ENCODE measurements around the gene DEFB131A.
"Not testable (repeated sequence)": the region's sequence is repeated elsewhere in the genome, so short reads cannot be mapped to it uniquely, and the experiment has no call there.

The DEFB131A gene

DNA sequence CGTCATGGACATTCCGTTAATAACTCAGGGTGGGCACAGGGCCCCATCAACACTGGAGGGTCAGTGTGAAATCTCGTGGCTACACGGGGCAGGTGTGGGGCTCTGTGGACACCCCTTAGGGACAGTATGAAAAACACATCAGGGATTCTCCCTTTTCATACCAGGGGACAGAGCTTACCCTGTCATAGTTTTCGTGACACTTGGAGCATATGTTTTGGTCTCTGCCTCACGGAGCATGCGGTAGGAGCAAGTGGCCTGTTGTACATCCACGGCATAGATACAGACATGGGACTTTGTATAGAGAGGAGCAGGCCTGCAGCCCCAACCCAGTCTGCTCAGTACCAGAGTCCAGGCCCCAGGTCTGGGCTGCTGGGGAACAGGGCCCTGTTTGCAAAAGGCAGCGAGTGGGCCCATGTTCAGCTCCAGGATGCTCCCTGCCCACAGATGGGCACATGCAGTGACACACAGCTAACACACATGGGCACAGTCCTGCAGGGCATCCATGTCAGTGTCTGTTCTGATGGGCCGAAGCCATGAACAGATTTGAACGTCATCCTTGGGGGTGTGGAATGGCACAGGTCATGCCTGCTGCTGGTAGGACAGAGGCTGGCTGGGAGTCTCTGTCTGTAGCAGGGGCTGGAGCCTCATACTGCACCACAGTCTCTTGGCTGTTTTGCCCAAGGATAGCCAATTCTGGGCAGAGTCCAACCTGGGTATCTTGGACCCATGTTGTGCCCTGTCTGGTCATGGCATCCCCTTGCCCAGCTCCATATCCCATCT, 50.2 kb downstream of the DEFB131A start:
- not testable (repeated sequence) for DNase-seq (ENCODE audit: low spot score)

DNA sequence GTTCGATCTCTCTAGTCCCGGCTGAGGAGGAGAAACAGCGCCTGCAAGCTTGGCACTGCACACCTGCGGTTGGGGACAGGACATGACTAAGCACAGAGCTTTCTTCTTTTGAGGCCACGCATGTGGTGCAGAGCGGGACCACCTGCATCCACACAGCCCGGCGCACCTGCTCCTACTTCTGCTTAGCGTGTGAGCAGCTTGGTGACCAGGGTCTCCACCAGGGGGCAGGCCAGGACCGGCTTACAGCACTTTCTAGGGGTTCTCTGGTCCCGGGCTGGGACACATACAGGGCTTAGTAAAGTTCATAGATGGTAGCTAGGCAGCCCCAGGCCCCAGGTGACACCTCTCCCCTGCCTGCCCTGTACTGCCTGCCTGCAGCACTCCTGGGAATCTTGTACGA, 51.2 kb downstream of the DEFB131A start:
- DNase-seq (ENCODE audit: low spot score): peak; percentile 26

DNA sequence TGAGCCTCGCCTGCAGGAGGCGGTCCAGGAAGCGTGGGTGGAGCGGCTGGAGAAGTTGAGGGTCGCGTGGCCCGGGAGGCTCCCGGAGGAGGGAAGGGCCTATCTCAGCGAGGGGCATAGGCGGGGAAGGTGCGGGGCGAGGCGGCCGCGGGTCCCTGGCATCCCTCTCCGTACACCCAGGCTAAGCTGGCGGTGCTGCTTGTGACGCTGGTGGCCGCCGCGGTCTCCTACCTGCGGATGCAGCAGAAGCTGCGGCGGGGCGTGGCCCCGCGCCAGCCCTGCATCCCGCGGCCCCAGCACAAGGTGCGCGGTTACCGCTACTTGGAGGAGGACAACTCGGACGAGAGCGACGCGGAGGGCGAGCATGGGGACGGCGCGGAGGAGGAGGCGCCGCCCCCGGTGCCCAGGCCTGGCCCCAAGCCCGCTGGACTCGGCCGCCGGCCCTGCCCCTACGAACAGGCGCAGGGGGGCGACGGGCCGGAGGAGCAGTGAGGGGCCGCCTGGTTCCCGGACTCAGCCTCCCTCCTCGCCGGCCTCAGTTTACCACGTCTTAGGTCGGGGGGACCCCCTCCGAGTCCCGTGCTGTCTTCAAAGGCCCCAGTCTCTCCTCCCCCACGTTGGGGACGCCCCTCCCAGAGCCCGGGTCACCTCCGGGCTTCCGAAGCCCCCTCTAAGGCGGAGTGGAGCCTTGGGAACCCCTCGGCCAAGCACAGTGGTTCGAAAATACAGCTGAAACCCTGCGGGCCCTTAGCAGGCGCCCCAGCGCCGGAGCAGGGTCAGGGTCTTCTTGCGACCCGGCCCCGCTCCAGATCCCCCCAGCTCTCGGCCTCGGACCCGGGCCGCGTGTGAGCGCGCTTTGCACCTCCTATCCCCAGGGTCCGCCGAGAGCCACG, 53.6 kb downstream of the DEFB131A start:
- not testable (repeated sequence) for DNase-seq (ENCODE audit: low spot score)

DNA sequence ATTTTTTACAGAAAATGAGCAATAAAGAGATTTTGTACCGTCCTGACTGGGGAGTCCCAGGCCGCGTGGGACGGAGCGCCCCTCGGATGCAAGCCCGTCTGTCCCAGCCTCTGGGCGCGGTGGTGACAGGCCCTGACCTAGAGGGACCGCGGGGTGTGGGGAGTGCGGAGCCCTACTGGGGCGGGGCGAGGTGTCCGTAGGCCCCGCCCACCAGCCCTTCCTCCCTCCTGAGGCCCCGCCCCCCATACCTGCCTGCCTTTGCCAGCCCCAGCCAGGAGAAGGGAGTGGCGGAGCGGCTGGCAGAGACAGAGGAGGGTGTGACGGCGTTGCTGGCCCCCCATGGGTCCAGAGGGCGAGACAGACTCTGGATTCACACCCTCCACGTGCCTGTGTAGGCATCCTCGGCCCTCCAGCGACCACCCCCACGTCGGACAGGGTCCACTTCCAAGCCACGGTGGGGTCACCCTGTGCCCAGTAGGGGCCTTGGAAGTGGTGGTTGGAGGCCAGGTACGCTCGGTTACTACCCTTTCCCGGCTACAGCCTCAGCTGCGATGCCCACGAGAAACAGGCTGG, 54.3 kb downstream of the DEFB131A start:
- DNase-seq (ENCODE audit: low spot score): not testable (repeated sequence)

DNA sequence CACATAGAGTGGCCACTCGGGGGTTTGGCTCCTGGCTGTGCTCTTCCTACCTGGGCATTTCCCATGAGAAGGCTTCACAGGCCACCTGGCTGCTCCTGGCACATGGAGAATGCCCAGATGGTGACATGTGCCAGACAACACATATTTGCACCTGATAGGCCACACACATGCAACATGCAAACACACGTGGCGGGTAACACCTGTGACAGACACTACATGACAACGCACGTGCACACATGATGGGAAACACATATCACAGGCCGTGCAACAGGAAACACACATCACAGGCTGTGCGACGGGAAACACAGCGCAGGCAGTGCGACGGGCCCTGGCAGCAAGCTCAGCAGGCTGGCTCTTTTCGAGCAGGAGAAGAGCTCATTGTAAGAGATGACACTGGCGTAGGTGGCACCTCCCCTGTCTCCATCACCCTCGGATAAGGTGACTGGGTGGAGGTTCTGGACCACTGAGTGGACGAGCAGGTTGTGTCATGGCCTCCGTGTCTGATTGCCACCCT, 55.8 kb downstream of the DEFB131A start:
- not testable (repeated sequence) for DNase-seq (ENCODE audit: low spot score)

Measured in hepatic stellate cell (primary cell).